HG03045 (cell line): ENCODE results near the gene HIVEP1.
"Not testable (repeated sequence)": the region's sequence is repeated elsewhere in the genome, so short reads cannot be mapped to it uniquely, and the experiment has no call there.

Experiments used
- ATAC-seq: cut with Tn5 transposase; IDR thresholded peaks from one replicate; pipeline ENCODE4 v1.9.1; 2021; ENCODE audit warnings: mild to moderate bottlenecking, moderate library complexity; ENCODE audit not compliant: unreplicated experiment

The HIVEP1 gene

DNA sequence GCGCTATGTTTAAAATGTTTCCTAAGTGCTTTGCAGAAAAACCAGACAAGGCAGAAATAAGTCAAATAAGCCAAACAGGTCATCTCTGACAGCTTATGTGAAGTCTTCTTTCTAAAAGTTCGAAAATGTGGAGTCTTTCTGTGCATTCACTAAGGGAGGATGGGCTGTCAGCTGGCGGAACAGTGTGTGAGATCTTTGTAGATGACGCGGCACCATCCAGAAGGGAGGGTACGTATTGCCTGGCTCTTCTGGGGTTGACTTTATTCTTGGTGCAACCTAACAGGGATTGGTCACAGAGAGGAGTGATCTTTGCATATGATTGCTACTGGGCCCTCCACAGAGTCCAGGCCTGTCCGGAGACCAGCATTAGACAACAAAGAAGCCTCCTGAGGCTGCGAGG, 163.5 kb downstream of the HIVEP1 start:
- ATAC-seq = no peak

DNA sequence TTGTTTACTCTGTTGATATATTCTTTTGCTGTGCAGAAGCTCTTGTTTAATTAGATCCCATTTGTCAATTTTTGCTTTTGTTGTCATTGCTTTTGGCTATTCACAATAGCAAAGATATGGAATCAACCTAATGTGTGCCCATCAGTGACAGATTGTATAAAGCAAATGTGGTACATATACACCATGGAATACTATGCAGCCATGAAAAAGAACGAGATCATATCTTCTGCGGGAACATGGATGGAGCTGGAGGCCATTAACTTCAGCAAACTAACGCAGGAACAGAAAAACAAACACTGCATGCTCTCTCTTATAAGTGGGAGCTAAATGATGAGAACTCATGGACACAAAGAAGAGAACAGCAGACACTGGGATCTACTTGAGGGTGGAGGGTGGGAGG, 164.7 kb downstream of the HIVEP1 start:
- not testable (repeated sequence) for ATAC-seq

DNA sequence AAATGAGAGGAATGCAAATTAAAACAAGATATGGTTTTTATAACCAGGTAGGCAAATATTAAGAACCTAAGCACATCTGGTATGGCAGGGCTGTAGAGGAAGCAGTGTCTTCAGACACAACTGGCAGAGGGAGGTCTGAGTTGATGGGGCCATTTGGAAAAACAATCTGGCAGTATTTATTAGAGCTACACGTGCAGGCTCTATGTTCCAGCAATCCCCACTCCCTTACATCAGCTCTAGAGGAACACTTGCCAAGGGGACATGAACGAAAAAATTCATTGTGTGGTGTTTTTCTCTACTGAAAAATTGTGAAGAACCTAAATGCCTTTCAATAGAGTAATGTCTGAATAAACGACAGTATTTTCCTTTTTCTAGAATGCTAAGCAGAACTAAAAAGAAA, 166.4 kb downstream of the HIVEP1 start:
- no peak for ATAC-seq

DNA sequence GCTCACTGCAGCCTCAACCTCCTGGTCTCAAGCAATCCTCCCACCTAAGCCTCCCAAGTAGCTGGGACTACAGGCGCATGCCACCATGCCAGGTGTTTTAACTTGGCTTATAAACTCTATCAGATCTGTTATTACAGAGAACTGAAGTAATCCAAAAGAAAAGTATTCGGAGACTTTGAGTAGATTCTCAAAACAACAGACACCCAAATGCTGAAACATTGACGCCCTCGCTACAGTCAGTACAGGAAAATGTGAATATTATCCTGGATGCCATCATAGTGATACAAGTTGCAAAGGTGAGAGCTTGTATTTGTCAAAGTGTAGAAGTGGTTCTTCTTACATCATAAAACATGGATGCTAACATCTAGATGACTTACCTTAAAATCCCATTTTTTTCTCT, 169.4 kb downstream of the HIVEP1 start:
- ATAC-seq = no peak

DNA sequence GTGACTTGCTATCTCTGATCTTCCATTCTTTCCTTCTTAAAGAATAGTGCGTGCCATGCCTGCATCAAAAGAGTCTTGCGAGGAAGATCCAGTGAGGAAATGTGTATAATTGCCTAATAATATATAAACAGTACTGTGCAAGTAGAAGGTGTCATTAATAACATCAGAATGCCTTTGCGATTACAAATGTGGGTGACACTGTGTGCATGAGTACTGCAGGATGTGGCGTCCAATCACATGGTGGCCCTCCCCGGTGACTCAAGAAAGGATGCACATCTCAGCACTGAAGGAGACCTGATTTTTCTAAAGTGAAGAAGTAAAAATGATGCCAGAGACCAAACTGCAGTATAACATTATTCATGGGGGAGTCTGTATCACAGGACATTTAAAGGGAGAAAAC, 170.6 kb downstream of the HIVEP1 start:
- no peak for ATAC-seq

DNA sequence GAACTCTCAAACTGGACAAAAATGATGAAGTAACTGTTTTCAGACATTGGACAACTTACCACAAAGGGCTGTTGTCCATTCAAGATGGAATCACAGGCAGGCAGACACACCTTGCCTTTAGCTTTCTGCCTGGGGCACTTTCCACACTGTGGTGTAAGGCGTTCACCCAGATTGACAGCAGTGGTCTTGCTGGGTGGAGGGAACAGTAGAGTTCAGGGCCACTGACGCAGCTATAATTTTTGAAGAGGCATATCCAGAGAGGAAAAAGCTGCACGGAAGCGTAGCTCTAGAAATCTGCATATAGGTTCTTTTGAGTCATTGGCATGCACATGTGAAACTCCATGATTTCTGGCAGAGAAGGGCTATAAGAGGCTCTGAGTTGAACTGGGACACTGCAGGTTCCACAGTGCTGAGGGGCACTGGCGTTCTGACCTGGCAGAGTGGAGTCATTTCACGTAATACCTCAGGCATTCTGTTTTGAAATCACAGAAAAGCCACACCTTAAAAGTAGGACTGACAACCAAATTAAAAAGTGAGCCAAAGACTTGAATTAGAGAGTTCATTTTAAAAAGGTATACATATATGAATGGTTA, 173.1 kb downstream of the HIVEP1 start:
- no peak for ATAC-seq

DNA sequence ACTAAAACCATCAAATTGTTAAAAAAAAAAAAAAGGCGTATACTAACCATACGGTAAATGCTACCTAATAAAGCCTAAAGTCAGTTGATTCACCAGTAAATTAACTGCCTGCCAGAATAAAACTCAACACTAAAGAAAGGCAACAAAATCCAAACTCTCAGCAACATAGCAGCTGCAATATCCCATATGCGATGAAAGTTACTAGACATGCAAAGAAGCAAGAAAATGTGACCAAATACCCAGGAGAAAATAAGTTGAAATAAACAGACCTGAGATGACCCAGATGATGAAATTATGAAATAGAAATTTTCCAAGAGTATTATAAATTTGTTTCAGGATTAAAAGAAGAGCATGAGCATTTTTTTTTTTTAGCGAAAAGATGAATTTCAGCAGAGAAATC, 174.4 kb downstream of the HIVEP1 start:
- ATAC-seq = no peak

DNA sequence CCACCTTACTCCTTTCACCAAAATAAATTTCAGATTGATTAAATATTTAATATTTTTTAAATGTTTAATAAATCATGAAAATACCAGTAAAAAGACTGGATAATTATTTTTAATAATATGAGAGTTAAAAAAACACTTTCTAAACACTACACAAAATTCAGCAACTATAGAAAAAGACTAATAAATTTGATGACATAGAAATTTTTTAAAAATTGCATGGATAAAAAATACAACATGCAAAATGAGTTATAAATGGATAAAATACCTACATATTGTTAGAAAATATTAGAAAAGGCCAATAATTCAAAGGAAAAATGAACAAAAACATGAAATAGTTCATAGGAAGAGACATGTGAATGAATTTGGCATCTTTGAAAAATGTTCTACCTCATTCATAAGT, 177.0 kb downstream of the HIVEP1 start:
- ATAC-seq = no peak

DNA sequence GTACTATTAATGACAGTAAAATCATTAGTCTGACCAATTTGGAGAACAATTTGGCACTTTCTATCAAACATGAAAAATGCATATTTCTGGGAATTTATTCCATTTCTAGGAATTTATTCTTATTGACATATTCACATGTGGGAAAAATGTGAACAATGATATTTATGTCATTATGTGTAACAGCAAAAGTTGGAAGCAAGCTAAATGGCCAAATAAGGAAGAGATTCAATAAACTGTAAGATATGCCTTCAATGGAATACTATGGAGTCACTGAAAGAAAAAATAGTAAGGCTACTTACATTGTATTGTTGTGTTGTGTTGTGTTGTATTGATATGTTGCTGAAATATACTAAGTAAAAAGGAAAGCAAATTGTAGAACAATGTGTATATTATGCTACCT, 177.5 kb downstream of the HIVEP1 start:
- ATAC-seq = no peak

DNA sequence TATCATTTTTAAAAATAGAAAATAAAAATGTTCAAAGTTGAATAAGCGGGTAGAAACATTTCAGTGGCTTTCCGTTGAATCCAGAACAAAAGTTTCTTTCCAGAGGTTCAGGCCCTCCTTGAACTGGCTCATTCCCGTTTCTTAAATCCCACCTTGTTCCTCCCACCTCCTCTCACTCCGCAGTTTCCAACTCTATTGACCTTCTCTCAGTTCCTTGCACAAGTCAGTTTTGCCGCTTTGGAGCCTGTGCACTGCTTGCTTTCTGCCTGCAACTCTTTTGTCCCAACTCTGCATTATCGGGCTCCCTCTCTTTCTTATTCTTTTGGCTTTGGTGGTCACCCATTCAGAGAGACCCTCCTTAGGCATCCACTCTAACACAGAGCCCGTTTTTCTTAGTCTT, 178.1 kb downstream of the HIVEP1 start:
- ATAC-seq = no peak

DNA sequence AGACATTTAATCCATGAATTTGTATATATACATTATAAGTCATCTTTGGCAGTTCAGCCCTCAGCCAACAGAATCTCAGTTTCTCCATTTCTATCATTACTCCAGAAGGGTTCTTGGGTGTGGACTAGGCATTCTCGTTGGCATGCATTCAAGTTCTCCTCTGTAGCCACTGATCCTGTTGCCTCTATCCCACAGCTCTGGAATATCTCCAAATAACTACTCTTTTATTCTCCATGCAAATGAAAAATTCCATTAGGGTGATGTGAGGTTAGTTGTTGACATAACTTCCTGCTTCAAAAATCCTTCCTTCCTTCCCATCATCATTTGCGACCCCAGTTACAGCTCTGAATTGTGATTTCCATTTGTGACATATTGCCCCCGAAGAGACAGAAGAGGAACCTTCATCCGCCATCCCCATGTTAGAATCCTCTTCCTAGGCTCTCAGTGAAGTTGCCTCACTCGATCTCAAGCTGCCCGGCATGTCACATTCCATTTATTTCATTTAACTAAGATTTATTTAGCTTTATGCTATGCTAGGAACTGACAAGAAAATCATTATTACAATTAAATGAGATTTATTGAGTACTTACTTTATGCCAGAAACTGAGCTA, 184.3 kb downstream of the HIVEP1 start:
- no peak for ATAC-seq

DNA sequence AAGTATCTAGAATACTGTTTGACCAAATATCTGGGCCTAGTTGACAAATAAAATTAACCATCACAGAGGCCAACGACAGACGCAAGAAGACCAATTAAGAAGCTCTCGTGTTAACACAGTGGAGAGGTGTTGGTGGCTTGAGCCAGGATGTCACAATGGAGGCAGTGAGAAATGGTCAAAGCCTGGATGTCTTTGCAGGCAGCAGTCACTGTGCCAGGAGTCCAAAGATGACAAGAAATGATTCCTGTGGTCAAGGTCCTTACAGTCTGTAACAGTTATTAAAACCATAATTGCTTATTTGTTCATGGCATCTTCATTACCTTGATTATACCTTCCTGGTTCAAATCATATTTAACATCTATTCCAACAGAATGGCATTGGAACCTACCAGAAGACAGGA, 186.7 kb downstream of the HIVEP1 start:
- no peak for ATAC-seq

DNA sequence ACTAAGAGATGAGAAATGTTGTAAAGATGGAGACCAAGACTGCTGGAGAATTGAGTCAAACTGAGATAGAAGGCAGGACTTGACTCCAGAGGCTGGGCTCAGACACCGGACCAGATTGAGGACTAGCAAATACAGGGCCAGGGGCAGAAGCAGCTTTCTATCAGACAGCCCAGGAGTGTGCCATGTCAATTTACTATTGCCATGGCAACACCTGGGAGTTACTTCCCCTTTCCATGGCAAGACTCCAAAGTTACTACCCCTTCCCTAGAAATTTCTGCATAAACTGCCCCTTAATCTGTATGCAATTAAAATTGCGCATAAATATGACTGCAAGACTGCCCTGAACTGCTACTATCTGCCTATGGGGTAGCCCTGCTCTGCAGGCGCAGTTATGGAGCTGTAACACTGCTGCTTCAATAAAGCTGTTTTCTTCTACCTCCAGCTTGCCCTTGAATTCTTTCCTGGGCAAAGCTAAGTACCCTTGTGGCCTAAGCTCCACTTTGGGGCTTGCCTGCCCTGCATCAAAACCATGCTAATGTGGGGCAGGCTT, 188.0 kb downstream of the HIVEP1 start:
- no peak for ATAC-seq

DNA sequence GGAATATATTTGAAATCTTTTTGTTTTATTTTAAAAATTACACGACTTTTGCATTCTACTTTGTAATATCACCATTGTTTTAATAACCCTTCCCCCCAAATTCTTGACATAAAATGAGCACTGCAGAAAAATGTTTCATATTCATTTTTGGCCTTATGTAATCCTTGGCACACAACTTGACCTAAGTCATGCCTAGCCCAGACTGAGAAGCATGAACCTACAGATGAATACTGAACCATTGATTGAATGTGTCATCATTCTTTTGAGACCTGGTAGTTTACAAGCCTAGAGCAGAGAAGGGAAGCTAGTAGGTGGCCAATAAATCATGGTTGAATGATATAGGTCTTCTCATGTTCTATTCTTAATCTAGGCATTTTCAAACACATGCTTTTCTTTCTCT, 188.6 kb downstream of the HIVEP1 start:
- no peak for ATAC-seq

DNA sequence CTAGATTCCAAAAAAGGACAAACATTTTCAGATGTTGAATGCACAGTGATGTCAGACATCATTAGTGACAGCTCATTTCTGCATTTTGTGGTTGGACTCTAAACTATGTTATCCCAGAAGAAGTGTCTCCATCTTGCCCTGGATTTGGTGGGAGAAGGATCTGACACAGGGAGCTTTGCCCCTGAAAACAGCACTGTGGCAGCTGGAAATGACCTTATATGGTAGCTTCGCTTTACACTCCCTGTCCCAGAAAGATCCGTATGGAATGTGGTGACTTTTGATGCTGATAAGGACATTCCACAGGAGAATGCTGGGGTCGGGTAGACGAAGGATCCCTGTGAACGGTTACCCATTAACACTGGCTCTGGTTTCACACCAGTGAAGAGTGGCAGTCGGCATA, 190.9 kb downstream of the HIVEP1 start:
- no peak for ATAC-seq

DNA sequence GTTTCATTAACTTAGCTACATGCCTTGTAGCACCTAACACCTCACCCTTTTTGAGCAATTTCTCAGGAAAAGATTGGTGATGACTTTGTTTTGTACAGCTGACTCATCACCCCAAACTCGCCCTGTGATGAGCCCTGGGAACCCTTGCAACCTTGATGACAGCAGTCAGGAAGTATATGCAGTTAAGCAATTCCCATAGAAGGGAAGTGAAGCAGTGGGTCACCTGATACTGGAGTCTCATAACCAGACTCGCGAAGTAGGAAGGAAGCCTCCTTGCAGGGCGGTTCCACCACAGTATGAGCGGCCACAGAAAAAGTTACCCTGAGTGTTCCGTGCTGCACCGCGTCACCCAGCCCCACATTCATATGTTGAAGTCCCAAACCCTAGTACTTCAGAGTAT, 196.1 kb downstream of the HIVEP1 start:
- ATAC-seq = no peak

DNA sequence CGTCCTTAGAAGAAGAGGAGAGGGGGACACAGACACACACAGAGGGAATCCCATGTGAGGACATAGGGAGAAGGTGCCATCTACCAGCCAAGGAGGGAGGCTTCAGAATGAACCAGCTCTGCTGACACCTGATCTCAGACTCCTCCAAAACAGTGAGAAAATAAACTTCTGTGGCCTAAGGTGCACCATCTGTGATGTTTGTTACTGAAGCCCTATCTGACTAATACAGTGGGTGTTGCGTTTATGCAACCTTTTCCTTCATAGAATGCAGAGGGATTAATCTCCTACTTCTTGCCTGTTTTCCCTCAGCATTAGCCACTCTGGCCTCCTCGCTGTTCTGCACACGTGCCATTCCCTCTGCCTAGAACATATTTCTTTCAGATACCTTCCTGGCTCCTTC, 196.6 kb downstream of the HIVEP1 start:
- no peak for ATAC-seq
